HG03045 (cell line): ENCODE results near the gene UBALD1.
"Not testable (repeated sequence)": the region's sequence is repeated elsewhere in the genome, so short reads cannot be mapped to it uniquely, and the experiment has no call there.

Experiments
- ATAC-seq: cut with Tn5 transposase; IDR thresholded peaks from one replicate; pipeline ENCODE4 v1.9.1; 2021; ENCODE audit warnings: mild to moderate bottlenecking, moderate library complexity; ENCODE audit not compliant: unreplicated experiment

The UBALD1 gene

GRCh38 chr16:4599037-4599436 is 15.7 kb downstream of the UBALD1 start:
- no peak for ATAC-seq

GRCh38 chr16:4597174-4597573 is 17.5 kb downstream of the UBALD1 start:
- ATAC-seq: no peak

GRCh38 chr16:4594433-4595410 is 20.0 kb downstream of the UBALD1 start:
- no peak for ATAC-seq

GRCh38 chr16:4593086-4593485 is 21.6 kb downstream of the UBALD1 start:
- no peak for ATAC-seq

GRCh38 chr16:4591706-4592470 is 22.8 kb downstream of the UBALD1 start:
- ATAC-seq: no peak

GRCh38 chr16:4591191-4591590 is 23.5 kb downstream of the UBALD1 start:
- no peak for ATAC-seq

GRCh38 chr16:4588961-4589360 is 25.7 kb downstream of the UBALD1 start:
- ATAC-seq: no peak

- no peak for ATAC-seq
Observed at GRCh38 chr16:4588386-4588785, 26.3 kb downstream of the UBALD1 start.

GRCh38 chr16:4586291-4586690 is 28.4 kb downstream of the UBALD1 start:
- no peak for ATAC-seq

- no peak for ATAC-seq
Observed at GRCh38 chr16:4583906-4584305, 30.8 kb downstream of the UBALD1 start.

GRCh38 chr16:4580250-4580649 is 34.4 kb downstream of the UBALD1 start:
- no peak for ATAC-seq

- no peak for ATAC-seq
Observed at GRCh38 chr16:4578961-4579530, 35.6 kb downstream of the UBALD1 start.

- ATAC-seq: no peak
Observed at GRCh38 chr16:4576008-4576407, 38.7 kb downstream of the UBALD1 start.

GRCh38 chr16:4574919-4575705 is 39.6 kb downstream of the UBALD1 start:
- ATAC-seq: no peak

GRCh38 chr16:4573926-4574325 is 40.8 kb downstream of the UBALD1 start:
- ATAC-seq: not testable (repeated sequence)

- no peak for ATAC-seq
Observed at GRCh38 chr16:4572715-4573114, 42.0 kb downstream of the UBALD1 start.

GRCh38 chr16:4570688-4571321 is 43.9 kb downstream of the UBALD1 start:
- ATAC-seq: no peak

GRCh38 chr16:4570086-4570485 is 44.6 kb downstream of the UBALD1 start:
- ATAC-seq: no peak

- no peak for ATAC-seq
Observed at GRCh38 chr16:4566144-4566543, 48.5 kb downstream of the UBALD1 start.

- no peak for ATAC-seq
Observed at GRCh38 chr16:4564661-4565267, 49.9 kb downstream of the UBALD1 start.
